T-helper 2 cell treated with Interferon-gamma antibody and Interleukin-4, amounts not matched to agents 5 μg/mL and 100 μg/mL, for 36 hours (primary cell): ENCODE data around the gene ADAMTS8.

ENCODE experiments used
- DNase-seq: peaks from one replicate; pipeline ENCODE4 v3.0.0; 2021; ENCODE audit warnings: low spot score
- H3K27ac Mint-ChIP-seq: one replicate; pipeline ENCODE4 v1.8.0; 2021; ENCODE audit warnings: mild to moderate bottlenecking, mixed read lengths
- H3K27me3 Mint-ChIP-seq: one replicate; pipeline ENCODE4 v1.8.0; 2021; ENCODE audit warnings: low read depth, mixed read lengths
- H3K36me3 Mint-ChIP-seq: one replicate; pipeline ENCODE4 v1.8.0; 2021; ENCODE audit warnings: low read depth, mixed read lengths
- H3K4me1 Mint-ChIP-seq: one replicate; pipeline ENCODE4 v1.8.0; 2021; ENCODE audit warnings: low read depth, mixed read lengths
- H3K4me3 Mint-ChIP-seq: one replicate; pipeline ENCODE4 v1.8.0; 2022; ENCODE audit warnings: mild to moderate bottlenecking, moderate library complexity, mixed read lengths
- H3K9me3 Mint-ChIP-seq: one replicate; pipeline ENCODE4 v1.8.0; 2021; ENCODE audit warnings: mixed read lengths

ADAMTS8 gene

GRCh38 chr11:130470832-130471706 is 42.7 kb upstream of the ADAMTS8 start:
- DNase-seq = no peak
- Mint-ChIP-seq H3K36me3 (no peaks in the 10 kb centered on the region), H3K27ac (no peak overlapping the region), H3K9me3 (no peaks in the 10 kb centered on the region), H3K27me3 (no peaks in the 10 kb centered on the region), H3K4me1 (no peaks in the 10 kb centered on the region), H3K4me3 (no peak overlapping the region)

- Mint-ChIP-seq H3K36me3 (no peaks in the 10 kb centered on the region), H3K4me1 (no peaks in the 10 kb centered on the region), H3K27me3 (no peaks in the 10 kb centered on the region), H3K4me3 (no peak overlapping the region), H3K27ac (no peak overlapping the region), H3K9me3 (no peaks in the 10 kb centered on the region)
- no peak for DNase-seq
Measured at GRCh38 chr11:130469181-130469580, 40.8 kb upstream of the ADAMTS8 start.

GRCh38 chr11:130467116-130467900 is 38.9 kb upstream of the ADAMTS8 start:
- no peak for DNase-seq
- Mint-ChIP-seq H3K36me3 (no peaks in the 10 kb centered on the region), H3K27me3 (no peaks in the 10 kb centered on the region), H3K4me3 (no peak overlapping the region), H3K4me1 (no peaks in the 10 kb centered on the region), H3K27ac (no peak overlapping the region), H3K9me3 (no peaks in the 10 kb centered on the region)

GRCh38 chr11:130465263-130465662 is 36.9 kb upstream of the ADAMTS8 start:
- Mint-ChIP-seq H3K9me3 (no peaks in the 10 kb centered on the region), H3K4me3 (no peak overlapping the region), H3K27me3 (no peaks in the 10 kb centered on the region), H3K27ac (no peak overlapping the region), H3K36me3 (no peaks in the 10 kb centered on the region), H3K4me1 (no peaks in the 10 kb centered on the region)
- DNase-seq = no peak

GRCh38 chr11:130464291-130464812 is 35.9 kb upstream of the ADAMTS8 start:
- Mint-ChIP-seq H3K9me3 (no peaks in the 10 kb centered on the region), H3K36me3 (no peaks in the 10 kb centered on the region), H3K4me1 (no peaks in the 10 kb centered on the region), H3K4me3 (no peak overlapping the region), H3K27ac (no peak overlapping the region), H3K27me3 (peaks cover 2% of the 10 kb centered on the region)
- no peak for DNase-seq

GRCh38 chr11:130462931-130463330 is 34.5 kb upstream of the ADAMTS8 start:
- Mint-ChIP-seq H3K9me3 (no peaks in the 10 kb centered on the region), H3K27ac (no peak overlapping the region), H3K27me3 (peaks cover 2% of the 10 kb centered on the region), H3K4me1 (no peaks in the 10 kb centered on the region), H3K4me3 (no peak overlapping the region), H3K36me3 (no peaks in the 10 kb centered on the region)
- no peak for DNase-seq

- peaks cover 2% of the 10 kb centered on the region for H3K27me3 Mint-ChIP-seq
- H3K4me1 Mint-ChIP-seq = no peaks in the 10 kb centered on the region
- H3K9me3 Mint-ChIP-seq = no peaks in the 10 kb centered on the region
- no peak for DNase-seq
- no peak overlapping the region for H3K27ac Mint-ChIP-seq
- no peaks in the 10 kb centered on the region for H3K36me3 Mint-ChIP-seq
- no peak overlapping the region for H3K4me3 Mint-ChIP-seq
Measured at GRCh38 chr11:130462101-130462885, 33.9 kb upstream of the ADAMTS8 start.

GRCh38 chr11:130459521-130459920 is 31.1 kb upstream of the ADAMTS8 start:
- no peak overlapping the region for H3K27ac Mint-ChIP-seq
- H3K4me3 Mint-ChIP-seq = no peak overlapping the region
- no peak for DNase-seq
- H3K4me1 Mint-ChIP-seq = no peaks in the 10 kb centered on the region
- peaks cover 3% of the 10 kb centered on the region for H3K27me3 Mint-ChIP-seq
- no peaks in the 10 kb centered on the region for H3K36me3 Mint-ChIP-seq
- H3K9me3 Mint-ChIP-seq = no peaks in the 10 kb centered on the region

- no peak overlapping the region for H3K4me3 Mint-ChIP-seq
- no peak for DNase-seq
- H3K4me1 Mint-ChIP-seq = no peaks in the 10 kb centered on the region
- no peaks in the 10 kb centered on the region for H3K36me3 Mint-ChIP-seq
- no peak overlapping the region for H3K27ac Mint-ChIP-seq
- H3K27me3 Mint-ChIP-seq = peaks cover 9% of the 10 kb centered on the region
- no peaks in the 10 kb centered on the region for H3K9me3 Mint-ChIP-seq
Measured at GRCh38 chr11:130458410-130458729, 30.0 kb upstream of the ADAMTS8 start.

- Mint-ChIP-seq H3K4me1 (no peaks in the 10 kb centered on the region), H3K4me3 (no peak overlapping the region), H3K27ac (no peak overlapping the region), H3K27me3 (peaks cover 13% of the 10 kb centered on the region), H3K9me3 (no peaks in the 10 kb centered on the region), H3K36me3 (no peaks in the 10 kb centered on the region)
- DNase-seq = no peak
Measured at GRCh38 chr11:130457623-130458409, 29.4 kb upstream of the ADAMTS8 start.

GRCh38 chr11:130456286-130456685 is 27.9 kb upstream of the ADAMTS8 start:
- H3K9me3 Mint-ChIP-seq = no peaks in the 10 kb centered on the region
- no peaks in the 10 kb centered on the region for H3K36me3 Mint-ChIP-seq
- H3K4me3 Mint-ChIP-seq = no peak overlapping the region
- no peaks in the 10 kb centered on the region for H3K4me1 Mint-ChIP-seq
- H3K27ac Mint-ChIP-seq = no peak overlapping the region
- peaks cover 22% of the 10 kb centered on the region for H3K27me3 Mint-ChIP-seq
- no peak for DNase-seq

GRCh38 chr11:130455483-130456127 is 27.2 kb upstream of the ADAMTS8 start:
- H3K27me3 Mint-ChIP-seq = peaks cover 29% of the 10 kb centered on the region
- H3K4me3 Mint-ChIP-seq = no peak overlapping the region
- DNase-seq = no peak
- no peaks in the 10 kb centered on the region for H3K4me1 Mint-ChIP-seq
- H3K36me3 Mint-ChIP-seq = no peaks in the 10 kb centered on the region
- no peak overlapping the region for H3K27ac Mint-ChIP-seq
- H3K9me3 Mint-ChIP-seq = no peaks in the 10 kb centered on the region
